Measurements from ENCODE around the gene RBM22. TPM values are rescaled to one million over a fixed set of nuclear protein-coding genes. Genes with fewer than 3 reads are reported as not detected.

RBM22 gene
- total RNA-seq, 2 experiments from 2014 or later = 53.1 to 59.7 TPM

- H3K9me3 Mint-ChIP-seq = no peaks in the 10 kb centered on the region
- CTCF ChIA-PET = no interaction called here
- POLR2A ChIA-PET = no interaction called here
- no peak overlapping the region for H3K27ac Mint-ChIP-seq
- TF ChIP-seq CTCF (IDR thresholded peaks at IDR 0.05) = no peak
- no peaks in the 10 kb centered on the region for H3K36me3 Mint-ChIP-seq (ENCODE audit: low read depth)
- no peaks in the 10 kb centered on the region for H3K27me3 Mint-ChIP-seq
- ATAC-seq = no peak
- no peaks in the 10 kb centered on the region for H3K4me1 Mint-ChIP-seq (ENCODE audit: low read depth)
- no peak for DNase-seq
- H3K4me3 Mint-ChIP-seq = no peak overlapping the region
- intact Hi-C loops (cut with micrococcal nuclease) = no loop called here
Measured at GRCh38 chr5:150647275-150648251, 53.3 kb downstream of the RBM22 start.

- no peak for TF ChIP-seq CTCF (IDR thresholded peaks at IDR 0.05)
- H3K36me3 Mint-ChIP-seq (ENCODE audit: low read depth) = no peaks in the 10 kb centered on the region
- POLR2A ChIA-PET = no interaction called here
Measured at GRCh38 chr5:150645070-150645700, 55.7 kb downstream of the RBM22 start.

GRCh38 chr5:150644514-150644913, 56.3 kb downstream of the RBM22 start:
- Mint-ChIP-seq H3K27ac (no peak overlapping the region), H3K36me3 (ENCODE audit: low read depth) (no peaks in the 10 kb centered on the region), H3K4me1 (ENCODE audit: low read depth) (no peaks in the 10 kb centered on the region), H3K9me3 (no peaks in the 10 kb centered on the region), H3K4me3 (no peak overlapping the region), H3K27me3 (no peaks in the 10 kb centered on the region)
- DNase-seq (no peak), ATAC-seq (no peak)
- TF ChIP-seq CTCF (IDR thresholded peaks at IDR 0.05) = no peak
- intact Hi-C loops (cut with micrococcal nuclease) = no loop called here
- ChIA-PET POLR2A (interaction anchor here (0.5 kb wide), 1 partner anchor 16 kb away, joined by 4 read pairs; no protein-coding TSS in a partner anchor), CTCF (interaction anchor here (1.2 to 2.1 kb wide), 3 partner anchors 12 to 100 kb away, joined by 4 to 9 read pairs (median 6); no protein-coding TSS in a partner anchor)

More at GRCh38 chr5:150645070-150645700, 55.7 kb downstream of the RBM22 start:
- Mint-ChIP-seq H3K4me1 (ENCODE audit: low read depth) (no peaks in the 10 kb centered on the region), H3K27me3 (no peaks in the 10 kb centered on the region), H3K4me3 (no peak overlapping the region), H3K9me3 (no peaks in the 10 kb centered on the region), H3K27ac (no peak overlapping the region)
- ATAC-seq = no peak
- no peak for DNase-seq
- intact Hi-C loops (cut with micrococcal nuclease) = no loop called here
- CTCF ChIA-PET = interaction anchor here (2.1 kb wide), 1 partner anchor 101 kb away, joined by 9 read pairs; no protein-coding TSS in a partner anchor

GRCh38 chr5:150644058-150644457, 56.8 kb downstream of the RBM22 start:
- Mint-ChIP-seq H3K36me3 (ENCODE audit: low read depth) (no peaks in the 10 kb centered on the region), H3K27ac (no peak overlapping the region)
- POLR2A ChIA-PET = no interaction called here

More at GRCh38 chr5:150644058-150644457, 56.8 kb downstream of the RBM22 start:
- CTCF ChIA-PET = interaction anchor here (1.2 to 2.1 kb wide), 3 partner anchors 12 to 99 kb away, joined by 4 to 9 read pairs (median 6); no protein-coding TSS in a partner anchor
- no peaks in the 10 kb centered on the region for H3K4me1 Mint-ChIP-seq (ENCODE audit: low read depth)
- no peak overlapping the region for H3K4me3 Mint-ChIP-seq
- intact Hi-C loops (cut with micrococcal nuclease) = no loop called here
- no peaks in the 10 kb centered on the region for H3K9me3 Mint-ChIP-seq
- peaks cover 2% of the 10 kb centered on the region for H3K27me3 Mint-ChIP-seq
- ATAC-seq (no peak), DNase-seq (no peak)
- TF ChIP-seq CTCF (IDR thresholded peaks at IDR 0.05) = no peak
